Measurements from ENCODE around the gene FAM124A.

GRCh38 chr13:51327961-51328360 is 105.8 kb downstream of the FAM124A start:
- TF ChIP-seq CTCF (IDR thresholded peaks at IDR 0.05) (no peak), POLR2A (IDR thresholded peaks at IDR 0.05) (no peak)
